Fibroblast of lung (primary cell): ENCODE results near the gene SEPTIN12.
"Not testable (repeated sequence)": the region's sequence is repeated elsewhere in the genome, so short reads cannot be mapped to it uniquely, and the experiment has no call there.

Experiments
- CTCF ChIP-seq, 2 donors: IDR thresholded peaks in 1 of 2; conservative IDR thresholded peaks in 1 of 2; 1 replicate in 1 of 2; 2 replicates in 1 of 2; pipeline ENCODE4 v1.5.1; 2011 to 2012; ENCODE audit warnings: low read length in 2 of 2, control low read depth in 1 of 2, inconsistent platforms in 1 of 2, low read depth in 1 of 2, mild to moderate bottlenecking in 1 of 2
- EZH2 ChIP-seq: IDR thresholded peaks from 2 replicates; pipeline ENCODE4 v1.5.1; 2012; ENCODE audit warnings: low read length, control low read depth, mild to moderate bottlenecking; ENCODE audit errors: missing control alignments

GRCh38 chr16:4784444-4784987 is 3.6 kb downstream of the SEPTIN12 start:
- not testable (repeated sequence) for TF ChIP-seq CTCF (conservative IDR thresholded peaks at IDR 0.05 in 1 of 2, IDR thresholded peaks at IDR 0.05 in 1 of 2; ENCODE audit: low read depth in 1 of 2, low read length in 2 of 2); EZH2
